NOMO-1 treated with dmso at 0.1 percent for 144 hours (cell line): ENCODE data around the gene RASGRF1.
"Not testable (repeated sequence)": the region's sequence is repeated elsewhere in the genome, so short reads cannot be mapped to it uniquely, and the experiment has no call there.

Experiments
- DNase-seq: peaks from one replicate; lab custom pipeline; 2025; ENCODE audit not compliant: unreplicated experiment; lab: John Stamatoyannopoulos, UW

The RASGRF1 gene

GRCh38 chr15:79090487-79091203, at the start of gene RASGRF1:
TSS of gene RASGRF1 (minus strand) at chr15:79090780. CDS start at chr15:79090498, 282 bp downstream.
- no peak for DNase-seq

GRCh38 chr15:79136434-79137046, 46.0 kb upstream of the RASGRF1 start:
- no peak for DNase-seq

- DNase-seq, result no peak
Measured at GRCh38 chr15:79133309-79133708, 42.7 kb upstream of the RASGRF1 start.

- DNase-seq, result no peak
Measured at GRCh38 chr15:79132770-79133169, 42.2 kb upstream of the RASGRF1 start.

GRCh38 chr15:79132361-79132760, 41.8 kb upstream of the RASGRF1 start:
- DNase-seq, result no peak

- DNase-seq, result no peak
Measured at GRCh38 chr15:79130535-79131130, 40.1 kb upstream of the RASGRF1 start.

- DNase-seq, result no peak
Measured at GRCh38 chr15:79129235-79129634, 38.7 kb upstream of the RASGRF1 start.

GRCh38 chr15:79128556-79128955, 38.0 kb upstream of the RASGRF1 start:
- DNase-seq, result no peak

- no peak for DNase-seq
Measured at GRCh38 chr15:79124388-79124787, 33.8 kb upstream of the RASGRF1 start.

GRCh38 chr15:79122991-79123390, 32.4 kb upstream of the RASGRF1 start:
- no peak for DNase-seq

- DNase-seq, result no peak
Measured at GRCh38 chr15:79122391-79122790, 31.8 kb upstream of the RASGRF1 start.

- no peak for DNase-seq
Measured at GRCh38 chr15:79121571-79121970, 31.0 kb upstream of the RASGRF1 start.

- DNase-seq, result no peak
Measured at GRCh38 chr15:79117442-79118204, 27.0 kb upstream of the RASGRF1 start.

GRCh38 chr15:79116771-79117170, 26.2 kb upstream of the RASGRF1 start:
- DNase-seq, result no peak

- DNase-seq, result no peak
Measured at GRCh38 chr15:79115986-79116665, 25.5 kb upstream of the RASGRF1 start.

GRCh38 chr15:79113831-79114230, 23.3 kb upstream of the RASGRF1 start:
- DNase-seq, result no peak

- not testable (repeated sequence) for DNase-seq
Measured at GRCh38 chr15:79111404-79111803, 20.8 kb upstream of the RASGRF1 start.

- DNase-seq, result no peak
Measured at GRCh38 chr15:79105141-79105540, 14.6 kb upstream of the RASGRF1 start.

GRCh38 chr15:79102595-79102994, 12.0 kb upstream of the RASGRF1 start:
- no peak for DNase-seq

GRCh38 chr15:79101866-79102581, 11.4 kb upstream of the RASGRF1 start:
- no peak for DNase-seq
